Activated CD4-positive, alpha-beta memory T cell treated with anti-CD3 and anti-CD28 coated beads for 36 hours (primary cell): ENCODE data around the gene CFAP74. TPM values are rescaled to one million over a fixed set of nuclear protein-coding genes. Genes with fewer than 3 reads are reported as not detected.

Source experiments
- CTCF ChIA-PET: fragments of 350-600 bp; sonication (Branson Sonifier 250); formaldehyde crosslinking; loops from one replicate; lab custom pipeline; 2021; ENCODE audit warnings: antibody characterized with exemption, inconsistent platforms; lab: Charles Lee
- POLR2A ChIA-PET: fragments of 350-600 bp; sonication (Branson Sonifier 250); formaldehyde crosslinking; loops from one replicate; lab custom pipeline; 2021; ENCODE audit warnings: antibody characterized with exemption; lab: Charles Lee
- DNase-seq: peaks from one replicate; pipeline ENCODE4 v3.0.0-alpha.2; 2020
- H3K27ac Mint-ChIP-seq: one replicate; pipeline ENCODE4 v1.8.0; 2021; ENCODE audit warnings: mixed read lengths
- H3K27me3 Mint-ChIP-seq: one replicate; pipeline ENCODE4 v1.8.0; 2021; ENCODE audit warnings: mixed read lengths
- H3K36me3 Mint-ChIP-seq: one replicate; pipeline ENCODE4 v1.8.0; 2021; ENCODE audit warnings: mixed read lengths
- H3K4me1 Mint-ChIP-seq: one replicate; pipeline ENCODE4 v1.8.0; 2021; ENCODE audit warnings: low read depth, mixed read lengths
- H3K4me3 Mint-ChIP-seq: one replicate; pipeline ENCODE4 v1.8.0; 2021; ENCODE audit warnings: mild to moderate bottlenecking, mixed read lengths
- H3K9me3 Mint-ChIP-seq: one replicate; pipeline ENCODE4 v1.8.0; 2021; ENCODE audit warnings: mixed read lengths
- intact Hi-C: fragments of 100-400 bp; cut with micrococcal nuclease; formaldehyde crosslinking; loops from one replicate; pipeline ENCODE4 v1.15.1; 2023
- total RNA-seq, 2 experiments: library from RNA; stranded (reverse); gene quantifications; one replicate each; pipeline ENCODE4 v1.2.3, GENCODE V29; 2021

Gene CFAP74
- total RNA-seq, 2 experiments from 2014 or later = not detected

- H3K4me1 Mint-ChIP-seq = peaks cover 67% of the 10 kb centered on the region
Observed at GRCh38 chr1:1881727-1882126, 121.9 kb downstream of the CFAP74 start.

GRCh38 chr1:1880617-1881312, 122.8 kb downstream of the CFAP74 start:
- Mint-ChIP-seq H3K4me1 (peaks cover 71% of the 10 kb centered on the region), H3K27ac (peak overlapping the region; percentile 14), H3K9me3 (no peaks in the 10 kb centered on the region), H3K4me3 (no peak overlapping the region), H3K27me3 (no peaks in the 10 kb centered on the region), H3K36me3 (peaks cover 14% of the 10 kb centered on the region)
- intact Hi-C loops = no loop called here
- POLR2A ChIA-PET = interaction anchor here (0.6 kb wide), 1 partner anchor 33 kb away, joined by 3 read pairs; no protein-coding TSS in a partner anchor
- CTCF ChIA-PET = interaction anchor here (0.6 to 2.0 kb wide), 3 partner anchors 21 to 72 kb away, joined by 3 to 6 read pairs (median 3); no protein-coding TSS in a partner anchor
- no peak for DNase-seq

More at GRCh38 chr1:1881727-1882126, 121.9 kb downstream of the CFAP74 start:
- ChIA-PET POLR2A (no interaction called here), CTCF (interaction anchor here (2.0 kb wide), 1 partner anchor 24 kb away, joined by 6 read pairs; no protein-coding TSS in a partner anchor)
- intact Hi-C loops = no loop called here
- H3K4me3 Mint-ChIP-seq = no peak overlapping the region
- peaks cover 16% of the 10 kb centered on the region for H3K36me3 Mint-ChIP-seq
- no peak overlapping the region for H3K27ac Mint-ChIP-seq
- H3K9me3 Mint-ChIP-seq = no peaks in the 10 kb centered on the region
- DNase-seq = no peak
- no peaks in the 10 kb centered on the region for H3K27me3 Mint-ChIP-seq

DNA sequence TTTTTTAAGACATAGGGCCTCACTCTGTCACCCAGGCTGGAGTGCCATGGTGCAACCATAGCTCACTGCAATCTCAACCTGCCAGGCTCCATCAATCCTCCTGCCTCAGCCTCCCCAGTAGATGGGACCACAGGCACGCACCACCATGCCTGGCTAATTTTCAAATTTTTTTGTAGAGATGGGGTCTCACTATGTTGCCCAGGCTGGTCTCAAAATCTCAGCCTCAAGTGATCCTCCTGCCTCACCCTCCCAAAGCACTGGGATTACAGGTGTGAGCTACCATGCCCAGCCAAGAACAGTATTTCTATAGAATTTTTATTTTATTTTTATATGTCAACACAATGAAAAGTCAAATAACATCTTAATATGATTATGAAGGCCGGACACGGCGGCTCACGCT, 123.6 kb downstream of the CFAP74 start:
- no peak overlapping the region for H3K27ac Mint-ChIP-seq
- ChIA-PET POLR2A (no interaction called here), CTCF (interaction anchor here (0.6 kb wide), 2 partner anchors 72 to 81 kb away, joined by 3 read pairs; no protein-coding TSS in a partner anchor)
- H3K9me3 Mint-ChIP-seq = no peaks in the 10 kb centered on the region
- peaks cover 79% of the 10 kb centered on the region for H3K4me1 Mint-ChIP-seq
- peaks cover 20% of the 10 kb centered on the region for H3K36me3 Mint-ChIP-seq
- H3K27me3 Mint-ChIP-seq = no peaks in the 10 kb centered on the region
- no peak for DNase-seq
- H3K4me3 Mint-ChIP-seq = no peak overlapping the region
- intact Hi-C loops = loop anchor here (5.0 kb wide), 1 partner anchor 38 kb away; no protein-coding TSS in a partner anchor

- POLR2A ChIA-PET = no interaction called here
- Mint-ChIP-seq H3K36me3 (peaks cover 22% of the 10 kb centered on the region), H3K4me3 (no peak overlapping the region)
Observed at GRCh38 chr1:1877865-1878436, 125.6 kb downstream of the CFAP74 start.

DNA sequence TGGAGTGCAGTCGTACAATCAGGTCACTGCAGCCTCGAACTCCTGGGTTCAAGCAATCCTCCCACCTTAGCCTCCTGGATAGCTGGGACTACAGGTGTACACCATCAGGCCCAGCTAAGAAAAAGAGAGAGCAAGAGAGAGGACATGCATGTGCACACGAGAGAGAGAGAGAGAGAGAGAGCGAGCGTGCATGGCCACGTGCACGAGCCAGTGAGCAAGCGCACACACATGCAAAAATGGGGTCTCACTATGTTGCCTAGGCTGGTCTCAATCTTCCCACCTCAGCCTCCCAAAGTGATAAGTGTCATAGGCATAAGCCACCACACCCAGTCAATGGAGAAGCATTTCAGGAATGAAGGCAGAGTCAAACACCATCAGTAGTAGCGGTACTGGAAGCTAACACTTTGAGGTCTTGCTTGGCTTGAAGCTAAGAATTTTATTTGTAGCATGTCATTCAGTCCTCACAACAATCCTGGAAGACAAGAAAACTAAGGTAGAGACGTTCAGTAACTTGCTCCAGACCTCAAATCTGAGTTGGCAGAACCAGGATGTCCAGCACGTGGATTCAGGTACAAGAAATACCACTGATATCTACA, 127.2 kb downstream of the CFAP74 start:
- Mint-ChIP-seq H3K4me1 (peaks cover 80% of the 10 kb centered on the region), H3K9me3 (no peaks in the 10 kb centered on the region), H3K27me3 (no peaks in the 10 kb centered on the region), H3K4me3 (no peak overlapping the region), H3K36me3 (peaks cover 28% of the 10 kb centered on the region), H3K27ac (peak overlapping the region; percentile 79)
- no peak for DNase-seq
- intact Hi-C loops = loop anchor here (1.0 to 5.0 kb wide), 4 partner anchors 12 to 52 kb away; no protein-coding TSS in a partner anchor
- ChIA-PET CTCF (interaction anchor here (1.3 to 1.5 kb wide), 2 partner anchors 11 to 29 kb away, joined by 3 to 4 read pairs; no protein-coding TSS in a partner anchor), POLR2A (interaction anchor here (1.2 to 1.5 kb wide), 2 partner anchors 10 to 53 kb away, joined by 3 to 9 read pairs; no protein-coding TSS in a partner anchor)

More at GRCh38 chr1:1877865-1878436, 125.6 kb downstream of the CFAP74 start:
- H3K27me3 Mint-ChIP-seq = no peaks in the 10 kb centered on the region
- CTCF ChIA-PET = interaction anchor here (0.8 kb wide), 1 partner anchor 18 kb away, joined by 3 read pairs; no protein-coding TSS in a partner anchor
- DNase-seq = no peak
- H3K9me3 Mint-ChIP-seq = no peaks in the 10 kb centered on the region
- intact Hi-C loops = loop anchor here (5.0 kb wide), 1 partner anchor 36 kb away; no protein-coding TSS in a partner anchor
- H3K27ac Mint-ChIP-seq = peak overlapping the region; percentile 59
- peaks cover 78% of the 10 kb centered on the region for H3K4me1 Mint-ChIP-seq

DNA sequence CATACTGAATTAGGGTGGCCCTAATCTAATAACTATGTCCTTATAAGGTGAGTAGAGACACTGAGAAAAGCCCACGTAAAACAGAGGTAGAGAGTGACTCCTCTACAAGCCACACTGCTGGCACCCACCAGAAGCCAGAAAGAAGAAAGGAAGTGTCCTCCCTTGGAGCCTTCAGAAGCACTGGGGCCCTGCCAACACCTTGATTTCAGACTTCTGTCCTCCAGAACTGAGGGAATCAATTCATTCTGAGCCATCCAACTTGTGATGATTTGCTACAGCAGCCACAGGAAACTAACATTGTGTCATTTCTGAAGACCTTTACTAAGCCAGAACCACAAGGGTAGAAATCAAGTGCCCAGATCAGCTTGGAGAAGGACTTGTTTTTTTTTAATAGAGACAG, 127.7 kb downstream of the CFAP74 start:
- Mint-ChIP-seq H3K4me1 (peaks cover 78% of the 10 kb centered on the region), H3K36me3 (peaks cover 28% of the 10 kb centered on the region), H3K27ac (peak overlapping the region; percentile 79), H3K27me3 (no peaks in the 10 kb centered on the region), H3K4me3 (no peak overlapping the region), H3K9me3 (no peaks in the 10 kb centered on the region)
- intact Hi-C loops = loop anchor here (1.0 to 5.0 kb wide), 5 partner anchors 12 to 52 kb away; no protein-coding TSS in a partner anchor
- peak; percentile 80 for DNase-seq
- CTCF ChIA-PET = interaction anchor here (1.3 to 1.5 kb wide), 2 partner anchors 12 to 30 kb away, joined by 3 to 4 read pairs; no protein-coding TSS in a partner anchor
- POLR2A ChIA-PET = interaction anchor here (1.2 to 1.5 kb wide), 2 partner anchors 11 to 52 kb away, joined by 3 to 9 read pairs; no protein-coding TSS in a partner anchor

- CTCF ChIA-PET = interaction anchor here (0.6 to 1.1 kb wide), 3 partner anchors 34 to 191 kb away, joined by 3 to 6 read pairs (median 5); no protein-coding TSS in a partner anchor
- Mint-ChIP-seq H3K27me3 (no peaks in the 10 kb centered on the region), H3K9me3 (no peaks in the 10 kb centered on the region), H3K27ac (no peak overlapping the region), H3K4me1 (peaks cover 80% of the 10 kb centered on the region), H3K4me3 (no peak overlapping the region), H3K36me3 (peaks cover 26% of the 10 kb centered on the region)
- POLR2A ChIA-PET = interaction anchor here (0.6 kb wide), 1 partner anchor 25 kb away, joined by 4 read pairs; no protein-coding TSS in a partner anchor
- DNase-seq = no peak
- intact Hi-C loops = loop anchor here (2.0 to 5.0 kb wide), 2 partner anchors 18 to 33 kb away; no protein-coding TSS in a partner anchor
Observed at GRCh38 chr1:1874901-1875300, 128.7 kb downstream of the CFAP74 start.

DNA sequence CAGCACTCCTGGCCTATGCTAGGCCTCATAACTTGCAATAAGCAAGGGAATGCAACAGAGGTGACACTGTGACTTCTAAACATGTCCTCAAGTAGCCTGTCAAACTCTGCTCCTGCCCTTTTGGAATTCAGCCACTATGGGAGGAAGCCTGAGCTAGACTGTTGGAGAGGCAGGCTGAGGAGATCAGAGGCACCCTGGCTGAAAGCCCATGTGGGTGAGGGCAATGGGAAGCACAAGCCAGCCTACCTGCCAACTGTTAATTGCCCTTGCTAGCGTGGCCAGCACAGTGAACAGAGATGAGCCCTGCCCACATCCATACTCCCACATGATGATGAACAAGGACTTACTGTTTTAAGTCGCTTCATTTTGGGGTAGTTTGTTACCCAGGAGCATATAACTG, 130.4 kb downstream of the CFAP74 start:
- no peak overlapping the region for H3K27ac Mint-ChIP-seq
- CTCF ChIA-PET = no interaction called here
- DNase-seq = no peak

DNA sequence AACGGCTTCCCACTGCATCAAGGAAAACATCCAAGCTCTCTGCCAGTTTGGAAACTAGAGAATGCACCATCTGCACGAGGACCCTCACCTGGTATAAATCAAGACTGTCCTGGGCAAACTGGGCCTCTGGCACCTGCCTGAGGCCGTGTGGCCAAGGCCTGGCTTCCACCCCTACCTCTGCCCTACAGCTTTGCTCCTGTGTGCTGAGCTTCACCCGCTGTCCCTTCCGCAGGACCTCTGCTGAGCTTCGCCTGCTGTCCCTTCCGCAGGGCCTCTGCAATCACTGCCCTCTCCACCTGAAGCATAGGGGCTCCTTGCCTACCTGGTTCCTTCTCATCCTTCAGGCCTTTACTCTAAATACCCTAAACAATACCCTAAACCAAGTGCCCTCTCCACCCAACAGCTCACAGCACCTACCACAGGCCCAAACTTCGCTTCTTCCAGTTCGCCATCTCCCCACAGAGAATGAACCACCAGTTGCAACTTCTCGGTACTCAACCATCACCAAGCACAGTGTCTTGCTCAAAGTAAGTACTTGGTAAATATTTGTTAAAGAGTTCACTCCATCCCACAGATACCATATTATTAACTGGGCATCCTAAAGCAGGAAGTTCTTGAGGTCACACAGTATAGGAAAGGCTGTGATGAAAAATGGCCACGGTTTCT, 131.1 kb downstream of the CFAP74 start:
- no peak for DNase-seq
- H3K9me3 Mint-ChIP-seq = no peaks in the 10 kb centered on the region
- intact Hi-C loops = no loop called here
- ChIA-PET POLR2A (no interaction called here), CTCF (no interaction called here)
- peaks cover 68% of the 10 kb centered on the region for H3K4me1 Mint-ChIP-seq
- H3K27me3 Mint-ChIP-seq = no peaks in the 10 kb centered on the region
- H3K36me3 Mint-ChIP-seq = peaks cover 21% of the 10 kb centered on the region
- peak overlapping the region; percentile 13 for H3K27ac Mint-ChIP-seq
- H3K4me3 Mint-ChIP-seq = no peak overlapping the region

More for the DNA sequence above, 130.4 kb downstream of the CFAP74 start:
- POLR2A ChIA-PET = no interaction called here
- H3K4me3 Mint-ChIP-seq = no peak overlapping the region
- H3K27me3 Mint-ChIP-seq = no peaks in the 10 kb centered on the region
- no peaks in the 10 kb centered on the region for H3K9me3 Mint-ChIP-seq
- intact Hi-C loops = no loop called here
- peaks cover 21% of the 10 kb centered on the region for H3K36me3 Mint-ChIP-seq
- H3K4me1 Mint-ChIP-seq = peaks cover 74% of the 10 kb centered on the region
